ENCODE data around the gene FRMD5.
"Not testable (repeated sequence)": the region's sequence is repeated elsewhere in the genome, so short reads cannot be mapped to it uniquely, and the experiment has no call there.

The FRMD5 gene

GRCh38 chr15:44087578-44088465, 107.2 kb downstream of the FRMD5 start:
- no peak for DNase-seq

- no peak for DNase-seq
Observed at GRCh38 chr15:44084770-44085169, 110.3 kb downstream of the FRMD5 start.

GRCh38 chr15:44084171-44084570, 110.9 kb downstream of the FRMD5 start:
- no peak for DNase-seq

- DNase-seq: no peak
Observed at GRCh38 chr15:44082558-44083157, 112.4 kb downstream of the FRMD5 start.

GRCh38 chr15:44081026-44082013, 113.8 kb downstream of the FRMD5 start:
- DNase-seq: no peak

GRCh38 chr15:44075535-44075934, 119.5 kb downstream of the FRMD5 start:
- no peak for DNase-seq

- no peak for DNase-seq
Observed at GRCh38 chr15:44069489-44069888, 125.6 kb downstream of the FRMD5 start.

GRCh38 chr15:44068347-44068746, 126.7 kb downstream of the FRMD5 start:
- no peak for DNase-seq

- peak; percentile 10 for DNase-seq
Observed at GRCh38 chr15:44066211-44066827, 128.8 kb downstream of the FRMD5 start.

GRCh38 chr15:44064706-44065105, 130.4 kb downstream of the FRMD5 start:
- no peak for DNase-seq

GRCh38 chr15:44058126-44058525, 136.9 kb downstream of the FRMD5 start:
- no peak for DNase-seq

- no peak for DNase-seq
Observed at GRCh38 chr15:44045661-44046060, 149.4 kb downstream of the FRMD5 start.

- DNase-seq: no peak
Observed at GRCh38 chr15:44045217-44045616, 149.9 kb downstream of the FRMD5 start.

- no peak for DNase-seq
Observed at GRCh38 chr15:44038755-44039191, 156.3 kb downstream of the FRMD5 start.

GRCh38 chr15:44035781-44036699, 159.0 kb downstream of the FRMD5 start:
- DNase-seq: no peak

GRCh38 chr15:44034933-44035624, 160.0 kb downstream of the FRMD5 start:
- DNase-seq: no peak

- DNase-seq: no peak
Observed at GRCh38 chr15:44034334-44034733, 160.7 kb downstream of the FRMD5 start.

- DNase-seq: no peak
Observed at GRCh38 chr15:44033894-44034293, 161.2 kb downstream of the FRMD5 start.

- not testable (repeated sequence) for DNase-seq
Observed at GRCh38 chr15:44032820-44033219, 162.3 kb downstream of the FRMD5 start.

- DNase-seq: no peak
Observed at GRCh38 chr15:44029940-44030568, 165.0 kb downstream of the FRMD5 start.
